Muscle layer of duodenum (tissue), 2 donors: ENCODE results near the gene GPR39.

Source experiments
- H3K27ac ChIP-seq: one replicate; pipeline ENCODE4 v1.7.0; 2013; ENCODE audit warnings: mild to moderate bottlenecking, low read length
- H3K27me3 ChIP-seq: one replicate; pipeline ENCODE4 v1.7.0; 2013; ENCODE audit warnings: low read depth, mild to moderate bottlenecking, control low read depth, low read length
- H3K36me3 ChIP-seq, 2 donors: one replicate each; pipeline ENCODE4 v1.7.0; 2013; ENCODE audit warnings: low read length in 2 of 2, control low read depth in 1 of 2, mild to moderate bottlenecking in 1 of 2; ENCODE audit not compliant: insufficient read depth in 2 of 2, control insufficient read depth in 1 of 2
- H3K4me1 ChIP-seq, 2 donors: one replicate each; pipeline ENCODE4 v1.7.0; 2013; ENCODE audit warnings: low read length in 2 of 2, mild to moderate bottlenecking in 2 of 2, control low read depth in 1 of 2, moderate library complexity in 1 of 2; ENCODE audit not compliant: insufficient read depth in 2 of 2, control insufficient read depth in 1 of 2
- H3K4me3 ChIP-seq, 2 donors: one replicate each; pipeline ENCODE4 v1.7.0; 2013; ENCODE audit warnings: low read length in 2 of 2, low read depth in 1 of 2, mild to moderate bottlenecking in 1 of 2
- H3K9me3 ChIP-seq, 2 donors: one replicate each; pipeline ENCODE4 v1.7.0; 2013; ENCODE audit warnings: low read length in 2 of 2, control low read depth in 1 of 2, mild to moderate bottlenecking in 1 of 2; ENCODE audit not compliant: control insufficient read depth in 1 of 2
- donor health status: healthy.

GPR39 gene

GRCh38 chr2:132627536-132627935 lies 210.9 kb downstream of the GPR39 start:
- Histone ChIP-seq H3K27me3 (no peaks in the 10 kb centered on the region), H3K4me1 (peaks cover 7% of the 10 kb centered on the region in 2 donors), H3K27ac (no peak overlapping the region), H3K9me3 (no peaks in the 10 kb centered on the region), H3K4me3 (no peak overlapping the region), H3K36me3 (no peaks in the 10 kb centered on the region)

GRCh38 chr2:132632000-132632649 lies 215.5 kb downstream of the GPR39 start:
- H3K4me3 ChIP-seq: no peak overlapping the region
- H3K27ac ChIP-seq: no peak overlapping the region
- H3K9me3 ChIP-seq: no peaks in the 10 kb centered on the region
- peaks cover 0 to 17% of the 10 kb centered on the region in 2 donors for H3K4me1 ChIP-seq
- H3K27me3 ChIP-seq: no peaks in the 10 kb centered on the region
- H3K36me3 ChIP-seq: no peaks in the 10 kb centered on the region

GRCh38 chr2:132633635-132634034 lies 217.0 kb downstream of the GPR39 start:
- no peak overlapping the region for H3K4me3 ChIP-seq
- H3K36me3 ChIP-seq: no peaks in the 10 kb centered on the region
- H3K9me3 ChIP-seq: no peaks in the 10 kb centered on the region
- H3K27ac ChIP-seq: no peak overlapping the region
- H3K4me1 ChIP-seq: peaks cover 0 to 17% of the 10 kb centered on the region in 2 donors
- no peaks in the 10 kb centered on the region for H3K27me3 ChIP-seq

- Histone ChIP-seq H3K36me3 (no peaks in the 10 kb centered on the region), H3K27me3 (no peaks in the 10 kb centered on the region), H3K4me1 (peaks cover 0 to 17% of the 10 kb centered on the region in 2 donors), H3K9me3 (no peaks in the 10 kb centered on the region), H3K27ac (no peak overlapping the region), H3K4me3 (no peak overlapping the region)
Observed at GRCh38 chr2:132636346-132636745, 219.7 kb downstream of the GPR39 start.

- no peaks in the 10 kb centered on the region for H3K27me3 ChIP-seq
- H3K36me3 ChIP-seq: no peaks in the 10 kb centered on the region
- no peaks in the 10 kb centered on the region for H3K9me3 ChIP-seq
- H3K4me1 ChIP-seq: peaks cover 0 to 7% of the 10 kb centered on the region in 2 donors
- no peak overlapping the region for H3K27ac ChIP-seq
- H3K4me3 ChIP-seq: no peak overlapping the region
Observed at GRCh38 chr2:132638313-132639040, 221.9 kb downstream of the GPR39 start.

- H3K4me1 ChIP-seq: peaks cover 0 to 7% of the 10 kb centered on the region in 2 donors
- H3K27me3 ChIP-seq: no peaks in the 10 kb centered on the region
- H3K36me3 ChIP-seq: no peaks in the 10 kb centered on the region
- H3K4me3 ChIP-seq: no peak overlapping the region
- no peak overlapping the region for H3K27ac ChIP-seq
- no peaks in the 10 kb centered on the region for H3K9me3 ChIP-seq
Observed at GRCh38 chr2:132640116-132640515, 223.5 kb downstream of the GPR39 start.

GRCh38 chr2:132641819-132642218 lies 225.2 kb downstream of the GPR39 start:
- no peaks in the 10 kb centered on the region for H3K27me3 ChIP-seq
- no peak overlapping the region for H3K4me3 ChIP-seq
- no peak overlapping the region for H3K27ac ChIP-seq
- H3K36me3 ChIP-seq: no peaks in the 10 kb centered on the region
- no peaks in the 10 kb centered on the region for H3K9me3 ChIP-seq
- H3K4me1 ChIP-seq: peaks cover 0 to under 1% of the 10 kb centered on the region in 2 donors

GRCh38 chr2:132642415-132642814 lies 225.8 kb downstream of the GPR39 start:
- Histone ChIP-seq H3K27me3 (no peaks in the 10 kb centered on the region), H3K9me3 (no peaks in the 10 kb centered on the region), H3K4me1 (no peaks in the 10 kb centered on the region), H3K4me3 (no peak overlapping the region), H3K27ac (no peak overlapping the region), H3K36me3 (no peaks in the 10 kb centered on the region)

GRCh38 chr2:132645176-132645575 lies 228.6 kb downstream of the GPR39 start:
- H3K4me1 ChIP-seq: no peaks in the 10 kb centered on the region
- H3K27ac ChIP-seq: no peak overlapping the region
- H3K27me3 ChIP-seq: no peaks in the 10 kb centered on the region
- no peaks in the 10 kb centered on the region for H3K36me3 ChIP-seq
- peak overlapping the region in 1 of 2 donors; percentile 29 for H3K4me3 ChIP-seq
- H3K9me3 ChIP-seq: no peaks in the 10 kb centered on the region

GRCh38 chr2:132645722-132646539 lies 229.3 kb downstream of the GPR39 start:
- Histone ChIP-seq H3K4me3 (no peak overlapping the region), H3K9me3 (no peaks in the 10 kb centered on the region), H3K27ac (no peak overlapping the region), H3K4me1 (no peaks in the 10 kb centered on the region), H3K36me3 (no peaks in the 10 kb centered on the region), H3K27me3 (no peaks in the 10 kb centered on the region)

GRCh38 chr2:132646540-132647108 lies 230.0 kb downstream of the GPR39 start:
- Histone ChIP-seq H3K4me3 (no peak overlapping the region), H3K4me1 (no peaks in the 10 kb centered on the region), H3K27me3 (no peaks in the 10 kb centered on the region), H3K27ac (no peak overlapping the region), H3K9me3 (no peaks in the 10 kb centered on the region), H3K36me3 (no peaks in the 10 kb centered on the region)
